AG08395 (cell line): Measurements from ENCODE around the gene ISL2.

Experiments used
- DNase-seq: peaks from one replicate; pipeline ENCODE4 v3.0.0; 2012; ENCODE audit warnings: mixed read lengths, low spot score

Gene ISL2

GRCh38 chr15:76377217-76377616, 40.6 kb downstream of the ISL2 start:
- DNase-seq: no peak

GRCh38 chr15:76377751-76378150, 41.2 kb downstream of the ISL2 start:
- DNase-seq: no peak

GRCh38 chr15:76378691-76379090, 42.1 kb downstream of the ISL2 start:
- no peak for DNase-seq

GRCh38 chr15:76380249-76380648, 43.7 kb downstream of the ISL2 start:
- DNase-seq: no peak

GRCh38 chr15:76381366-76381765, 44.8 kb downstream of the ISL2 start:
- DNase-seq: no peak

- DNase-seq: no peak
Observed at GRCh38 chr15:76382987-76383728, 46.6 kb downstream of the ISL2 start.

GRCh38 chr15:76384409-76384808, 47.8 kb downstream of the ISL2 start:
- no peak for DNase-seq

GRCh38 chr15:76386178-76386577, 49.6 kb downstream of the ISL2 start:
- DNase-seq: no peak

GRCh38 chr15:76386926-76387325, 50.4 kb downstream of the ISL2 start:
- DNase-seq: no peak

- no peak for DNase-seq
Observed at GRCh38 chr15:76390571-76390970, 54.0 kb downstream of the ISL2 start.

GRCh38 chr15:76391309-76391708, 54.7 kb downstream of the ISL2 start:
- no peak for DNase-seq

GRCh38 chr15:76391847-76392246, 55.3 kb downstream of the ISL2 start:
- no peak for DNase-seq
